Erythroblast (primary cell): ENCODE measurements around the gene PYM1.

Experiments
- GATA1 ChIP-seq: IDR thresholded peaks from 2 replicates; pipeline ENCODE4 v1.6.1; 2011; ENCODE audit warnings: low read depth, mild to moderate bottlenecking, control low read depth, low read length, moderate library complexity
- POLR2A ChIP-seq: IDR thresholded peaks from 2 replicates; pipeline ENCODE4 v1.6.1; 2011; ENCODE audit warnings: mild to moderate bottlenecking, low read length

DNA sequence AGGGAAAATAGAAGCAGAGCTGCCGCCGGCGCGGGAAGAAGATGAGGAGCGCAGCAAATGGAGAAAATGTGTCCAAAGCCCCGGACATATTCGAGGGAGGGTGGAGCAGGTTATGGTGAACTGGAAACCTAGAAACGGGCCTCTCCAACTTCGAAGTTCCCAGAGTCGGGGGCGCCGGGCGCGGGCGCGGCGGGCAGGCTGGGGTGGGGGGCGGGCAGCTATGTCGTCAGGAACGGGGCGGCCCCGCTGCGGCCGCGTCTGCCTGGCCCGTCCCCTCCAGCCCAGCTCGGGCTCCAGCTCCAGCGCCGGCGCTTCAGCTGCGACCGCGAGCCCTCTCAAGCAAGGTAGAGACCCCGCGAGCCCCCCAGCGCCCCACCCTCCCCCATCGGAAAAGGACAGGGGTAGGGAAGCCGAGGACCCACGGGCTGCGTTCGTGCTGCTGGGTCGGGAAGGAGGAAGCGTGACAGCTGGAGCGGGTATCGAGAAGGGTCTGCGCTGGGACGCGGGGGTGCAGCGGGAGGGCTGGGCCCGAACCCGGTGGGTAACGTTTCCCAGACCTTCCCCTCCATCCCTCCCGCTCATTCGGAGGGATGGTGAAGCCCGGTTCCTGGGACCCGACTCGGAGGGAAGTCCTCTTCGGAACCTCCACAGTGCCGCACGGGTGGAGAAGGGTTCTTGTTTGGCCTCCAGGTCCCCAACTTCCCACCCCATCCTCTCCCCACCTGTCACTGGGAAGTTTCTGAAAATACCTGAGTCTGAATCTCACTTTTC is 4.3 kb upstream of the PYM1 start:
- TF ChIP-seq POLR2A, result no peak
- TF ChIP-seq GATA1, result no peak
